Left forelimb (tissue), 1 donor: Measurements from ENCODE around the gene TP73.

Experiments
- DNase-seq: peaks from one replicate; pipeline ENCODE4 v3.0.0-alpha.2; 2018; ENCODE audit warnings: low spot score

TP73 gene

DNA sequence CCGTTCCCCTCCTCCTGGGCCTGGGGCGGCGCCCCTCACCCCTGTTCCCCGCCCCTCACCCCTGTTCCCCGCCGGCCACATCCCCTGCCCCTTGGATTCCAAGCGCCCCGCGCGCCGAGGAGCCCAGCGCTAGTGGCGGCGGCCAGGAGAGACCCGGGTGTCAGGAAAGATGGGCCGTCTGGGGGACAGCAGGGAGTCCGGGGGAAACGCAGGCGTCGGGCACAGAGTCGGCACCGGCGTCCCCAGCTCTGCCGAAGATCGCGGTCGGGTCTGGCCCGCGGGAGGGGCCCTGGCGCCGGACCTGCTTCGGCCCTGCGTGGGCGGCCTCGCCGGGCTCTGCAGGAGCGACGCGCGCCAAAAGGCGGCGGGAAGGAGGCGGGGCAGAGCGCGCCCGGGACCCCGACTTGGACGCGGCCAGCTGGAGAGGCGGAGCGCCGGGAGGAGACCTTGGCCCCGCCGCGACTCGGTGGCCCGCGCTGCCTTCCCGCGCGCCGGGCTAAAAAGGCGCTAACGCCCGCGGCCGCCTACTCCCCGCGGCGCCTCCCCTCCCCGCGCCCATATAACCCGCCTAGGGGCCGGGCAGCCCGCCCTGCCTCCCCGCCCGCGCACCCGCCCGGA, at the start of gene TP73:
Gene TP73, plus strand, starts transcription at position 587 of the 618 bp plus-strand sequence. CDS start 29,850 bp downstream, outside the sequence.
- no peak for DNase-seq

DNA sequence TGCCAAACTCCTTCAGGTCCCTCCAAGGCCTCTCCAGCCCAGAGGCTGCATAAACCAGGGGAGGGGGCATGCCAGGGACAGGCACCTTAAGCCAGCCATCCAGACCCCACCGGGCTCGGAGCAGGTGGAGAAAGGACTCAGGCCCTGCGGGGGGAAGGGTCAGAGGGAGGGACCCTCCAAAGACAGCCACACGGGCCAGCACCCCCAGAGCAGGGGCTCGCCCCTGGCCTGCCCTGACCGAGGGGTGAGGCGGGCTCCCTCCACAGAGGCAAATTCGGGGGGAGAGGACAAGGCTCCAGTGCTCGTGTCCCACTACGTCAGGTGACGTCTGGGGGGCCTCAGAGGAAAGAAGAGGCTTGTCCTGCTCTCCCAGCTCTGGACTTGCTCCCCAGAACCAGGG, 49.2 kb upstream of the TP73 start:
- DNase-seq, result no peak

DNA sequence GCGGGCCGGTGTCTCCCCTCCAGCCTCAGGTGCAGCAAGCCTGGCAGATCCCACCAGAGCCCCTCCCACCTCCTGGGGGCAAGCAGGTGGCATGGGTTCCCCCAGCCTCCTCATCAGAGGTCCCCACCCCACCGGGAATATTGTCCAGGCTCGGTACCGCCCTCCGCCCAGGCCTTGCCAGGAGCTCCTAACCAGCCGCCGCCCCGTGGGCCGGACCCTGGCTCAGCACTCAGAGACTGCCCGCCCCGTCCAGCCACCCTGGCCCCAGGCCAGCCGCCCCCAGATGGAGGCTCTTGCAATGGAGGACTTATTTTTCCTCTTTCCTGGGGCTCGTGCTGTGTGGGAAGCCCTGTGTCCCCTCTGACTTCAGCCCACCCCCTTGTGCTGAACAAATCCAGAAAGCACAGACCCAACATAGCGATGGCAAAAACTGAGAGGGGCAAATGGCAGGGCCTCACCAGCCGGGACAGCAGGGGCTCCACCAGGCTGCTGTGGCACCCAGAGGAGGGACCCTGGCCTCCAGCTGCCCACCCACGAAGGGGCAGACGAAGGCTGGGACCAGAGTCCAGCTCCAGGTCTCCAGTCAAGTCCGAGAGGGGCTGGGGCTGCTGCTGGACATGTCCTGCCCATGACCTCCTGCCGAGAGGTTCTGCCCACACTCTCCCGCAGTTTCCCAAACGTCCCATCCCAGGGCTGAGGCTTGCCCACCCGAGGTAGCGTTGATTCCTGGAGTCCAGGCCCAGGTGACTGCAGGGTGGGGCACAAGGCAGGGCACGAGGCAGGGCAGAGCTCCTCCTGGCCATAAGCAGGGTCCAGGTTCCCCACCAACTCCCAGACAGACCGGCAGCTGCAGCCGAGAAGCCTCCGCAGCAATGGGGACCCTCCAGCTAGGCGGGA, 48.5 kb upstream of the TP73 start:
- no peak for DNase-seq

GRCh38 chr1:3604468-3604974, 47.8 kb upstream of the TP73 start:
- DNase-seq, result no peak

DNA sequence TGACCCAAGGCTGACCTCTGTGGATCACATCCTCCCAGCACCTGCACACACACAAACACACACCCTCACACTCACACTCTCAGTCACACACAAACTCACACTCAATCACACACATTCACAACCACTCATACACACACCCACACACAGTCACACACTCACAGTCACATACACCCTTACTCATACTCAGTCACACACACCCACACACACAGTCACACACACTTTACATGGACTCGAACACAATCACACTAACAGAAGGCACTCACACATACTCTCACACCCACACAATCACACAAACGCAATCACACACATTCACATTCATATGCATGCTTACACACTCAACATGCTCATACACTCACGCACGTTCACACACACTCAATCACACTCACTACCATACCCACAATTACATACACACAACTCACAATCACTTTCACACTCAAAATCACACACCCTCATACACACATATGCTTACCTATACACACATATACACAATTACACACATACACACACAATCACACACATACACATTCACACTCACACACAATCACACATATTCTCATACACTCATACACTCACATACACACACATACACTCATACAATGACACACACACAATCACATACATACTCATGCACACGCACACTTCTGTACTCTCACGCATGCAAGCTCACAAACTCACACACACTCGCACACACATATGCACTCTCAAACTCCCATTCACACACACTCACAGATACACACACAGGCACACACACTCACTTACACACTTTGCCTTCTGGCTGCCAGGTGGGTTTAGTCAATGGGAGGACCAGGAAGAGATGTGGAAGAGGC, 47.1 kb upstream of the TP73 start:
- DNase-seq, result no peak

- no peak for DNase-seq
Observed at GRCh38 chr1:3606779-3607702, 45.3 kb upstream of the TP73 start.

DNA sequence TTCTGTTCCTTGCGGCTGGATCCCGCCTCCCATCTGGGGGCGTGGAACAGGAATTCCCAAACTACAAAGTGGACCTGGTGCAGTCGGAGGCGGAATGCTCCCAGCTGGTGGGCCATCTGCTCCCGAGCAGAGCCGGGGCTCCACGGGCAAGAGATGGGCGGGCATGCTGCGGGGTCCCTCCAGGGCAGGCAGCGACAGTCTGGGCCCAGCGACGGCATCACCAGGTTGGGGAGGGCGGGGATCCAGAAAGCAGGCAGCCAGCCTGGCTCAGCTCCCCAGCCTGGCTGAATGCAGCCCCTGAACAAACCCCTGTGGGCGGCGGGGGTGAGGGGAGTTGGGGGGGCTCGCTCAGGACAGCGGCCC, 44.6 kb upstream of the TP73 start:
- no peak for DNase-seq

GRCh38 chr1:3608154-3608553, 44.2 kb upstream of the TP73 start:
- no peak for DNase-seq

DNA sequence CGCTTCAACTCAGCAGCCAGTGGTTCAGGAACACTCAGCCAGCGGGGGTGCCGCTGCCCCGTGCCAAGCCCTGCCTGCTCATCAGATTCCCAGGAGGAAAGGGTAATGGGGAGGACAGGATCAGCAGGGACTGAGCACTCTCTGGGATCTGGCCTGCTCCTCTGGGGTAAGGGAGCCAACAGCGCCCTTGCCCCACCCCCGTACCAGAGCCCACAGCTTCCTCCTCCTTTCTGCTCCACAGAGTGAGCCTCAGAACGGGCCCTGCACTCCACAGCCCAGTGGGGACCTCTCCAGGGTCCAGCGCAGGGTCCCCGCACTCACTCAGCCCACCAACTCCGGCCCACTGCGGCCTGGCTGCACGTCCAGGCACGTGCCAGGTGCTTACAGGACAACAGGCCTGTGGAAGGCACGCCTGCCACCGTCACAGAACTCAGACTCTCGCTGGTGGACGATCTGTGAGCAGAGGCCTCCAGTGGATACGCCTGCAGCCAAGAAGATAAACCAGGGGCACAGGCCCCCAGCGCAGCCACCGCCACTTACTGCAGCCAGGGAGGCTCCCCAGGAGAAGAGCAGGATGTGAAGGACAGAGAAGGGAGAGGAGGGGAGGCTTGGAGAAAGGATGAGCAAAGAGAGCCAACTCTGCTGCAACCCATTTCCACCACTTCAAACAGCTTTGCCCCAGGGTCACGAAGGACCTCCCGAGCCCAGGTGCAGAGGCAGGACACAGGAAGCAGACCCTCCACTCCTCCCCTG, 43.1 kb upstream of the TP73 start:
- no peak for DNase-seq

- DNase-seq, result no peak
Observed at GRCh38 chr1:3609769-3610526, 42.4 kb upstream of the TP73 start.

DNA sequence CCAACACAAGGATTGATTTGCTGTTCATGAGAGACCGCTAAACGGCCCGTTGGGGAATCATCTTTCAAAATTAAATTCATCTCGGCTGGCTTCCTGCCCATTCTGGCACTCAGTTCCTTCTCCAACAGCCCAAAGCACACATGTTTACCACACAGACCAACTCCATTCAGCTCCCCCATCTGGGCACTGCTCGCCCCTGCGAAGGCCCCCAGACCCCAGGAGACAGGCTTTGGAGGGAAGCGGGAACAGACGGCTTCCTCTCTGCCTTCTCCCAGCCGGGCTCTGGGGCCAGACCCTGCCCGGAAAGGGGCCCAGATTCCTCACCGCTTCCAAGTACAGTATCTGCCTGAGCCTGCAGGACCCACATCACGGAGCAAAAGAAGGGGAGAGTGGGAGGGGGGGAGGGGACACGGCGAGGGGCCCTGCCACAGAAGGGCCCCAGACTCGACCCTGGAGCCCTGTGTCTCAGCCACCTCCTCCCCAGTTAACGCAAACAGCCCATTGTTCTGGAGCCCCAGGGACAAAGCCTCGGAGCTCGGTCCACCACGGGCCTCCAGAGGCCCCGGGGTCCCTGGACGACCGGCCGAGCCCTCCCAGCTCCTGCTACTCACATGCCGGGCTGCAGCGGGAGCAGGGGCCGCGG, 41.7 kb upstream of the TP73 start:
- DNase-seq, result no peak

DNA sequence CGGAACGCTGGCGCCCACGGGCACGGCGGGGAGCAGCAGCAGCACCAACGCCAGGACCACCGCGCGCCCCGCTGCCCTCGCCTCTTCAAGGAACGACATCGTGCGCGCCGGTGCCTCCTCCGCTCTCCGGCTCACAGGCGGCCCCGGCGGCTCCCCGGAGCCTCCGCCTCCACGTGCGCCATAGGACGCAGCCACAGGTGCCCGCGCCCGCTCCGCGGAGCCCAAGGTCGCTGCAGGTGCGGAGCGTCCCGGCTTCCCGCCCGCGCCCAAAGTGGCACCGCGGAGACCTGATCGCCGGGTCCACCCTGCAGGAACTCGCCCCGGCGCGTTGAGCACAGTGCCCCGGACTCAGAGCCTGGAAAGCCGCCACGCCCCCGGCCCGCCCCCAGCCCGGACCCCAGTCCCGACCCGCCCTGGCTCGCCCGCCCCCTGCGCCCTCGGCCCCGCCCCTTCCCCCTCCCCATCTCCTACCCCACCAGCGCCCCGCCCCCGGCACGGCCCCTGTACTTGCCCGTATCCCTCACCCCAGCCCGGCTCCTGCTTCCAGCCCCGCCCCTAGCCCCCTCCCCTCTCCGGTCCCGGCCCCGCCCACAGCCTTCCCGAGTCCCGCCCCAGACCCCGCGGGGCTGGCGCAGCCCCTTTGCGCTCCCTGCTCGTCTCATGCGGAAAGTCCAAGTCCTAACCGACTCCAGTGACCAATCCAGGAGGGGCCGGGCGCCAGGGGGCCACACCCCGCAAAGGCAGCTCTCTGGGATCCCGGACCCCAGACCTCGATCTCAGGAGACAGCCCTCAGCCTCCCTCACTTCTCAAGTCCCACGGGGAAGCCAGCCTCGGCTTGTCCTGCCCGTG, 40.9 kb upstream of the TP73 start, which contains the start of gene MEGF6:
Gene MEGF6, minus strand, starts transcription at position 339 of the 850 bp plus-strand sequence. Its CDS starts 240 bp downstream, at position 99.
- peak; percentile 86 for DNase-seq

- no peak for DNase-seq
Observed at GRCh38 chr1:3612123-3612522, 40.2 kb upstream of the TP73 start.

DNA sequence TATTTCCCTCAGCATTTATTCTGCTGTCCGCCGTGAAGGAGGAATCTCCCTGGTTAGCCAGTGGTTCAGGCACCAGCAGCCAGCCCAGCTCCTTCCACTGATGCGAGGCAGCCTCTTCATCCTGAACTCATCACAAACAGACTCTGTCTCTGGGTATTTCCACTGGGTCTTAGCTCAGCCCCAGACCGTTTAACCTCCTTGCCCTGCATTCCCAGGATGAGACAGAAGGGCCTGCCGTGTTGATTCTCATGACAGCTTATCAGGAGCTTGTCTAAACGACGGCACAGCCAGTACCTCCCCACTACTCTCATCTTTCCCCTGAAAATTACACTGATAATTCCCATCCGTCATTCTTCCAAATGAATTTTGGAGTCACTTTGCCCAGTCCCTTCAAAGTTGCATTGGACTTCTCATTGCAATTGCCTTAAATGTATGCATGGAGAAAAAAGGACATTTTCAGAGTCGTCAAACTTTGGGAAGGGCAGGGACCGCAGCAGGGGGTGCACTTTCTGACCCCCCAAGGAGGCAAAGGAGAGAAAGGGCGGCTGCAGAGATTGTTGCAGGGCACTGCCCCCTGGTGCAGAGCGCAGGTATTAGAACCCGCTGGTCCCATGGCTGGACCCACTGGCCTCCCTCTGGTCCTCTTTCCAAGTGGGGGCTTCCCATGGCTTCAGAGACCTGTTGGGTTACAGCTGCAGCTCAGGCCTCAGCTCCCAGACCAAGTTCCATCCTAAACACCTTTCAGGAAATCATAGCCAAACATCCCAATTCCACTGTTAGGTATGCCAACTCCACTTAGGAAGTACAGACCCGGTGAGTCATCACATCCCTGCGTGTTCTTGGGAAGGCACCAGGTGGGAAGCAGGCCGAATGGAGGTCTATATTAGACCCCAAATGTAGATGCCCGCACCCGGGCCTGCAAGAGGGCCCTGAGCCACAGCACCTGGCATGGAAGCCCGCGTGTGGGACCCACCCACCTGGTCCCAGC, 37.3 kb upstream of the TP73 start:
- no peak for DNase-seq

DNA sequence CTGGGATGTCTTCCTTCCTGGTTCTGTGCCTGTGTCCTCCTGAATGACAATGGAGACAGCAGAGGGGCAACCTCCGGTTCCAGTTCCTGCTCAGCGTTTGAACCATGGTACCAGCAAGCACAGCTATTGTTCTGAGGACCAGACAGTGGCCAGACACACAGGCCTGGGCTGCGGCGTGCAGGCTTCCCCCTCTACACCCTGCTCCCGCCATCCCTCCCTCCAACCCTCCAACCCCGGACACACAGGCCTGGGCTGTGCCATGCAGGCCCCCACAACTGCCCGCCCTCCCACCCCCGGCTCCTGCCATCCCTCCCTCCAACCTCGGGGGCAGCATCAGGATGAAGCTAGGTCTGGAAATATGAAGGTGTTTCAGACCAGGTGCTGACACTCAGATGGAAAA, 35.5 kb upstream of the TP73 start:
- no peak for DNase-seq

GRCh38 chr1:3617806-3618345, 34.4 kb upstream of the TP73 start:
- DNase-seq, result no peak

GRCh38 chr1:3618531-3618880, 33.8 kb upstream of the TP73 start:
- DNase-seq, result no peak
